ENCODE measurements around the gene JAK1.
"Not testable (repeated sequence)": the region's sequence is repeated elsewhere in the genome, so short reads cannot be mapped to it uniquely, and the experiment has no call there.

Gene JAK1

GRCh38 chr1:64834734-64835133, 131.6 kb downstream of the JAK1 start:
- TF ChIP-seq CTCF (IDR thresholded peaks at IDR 0.05; ENCODE audit: extremely low read depth, missing control alignments) = no peak
- DNase-seq (ENCODE audit: low spot score) = no peak

GRCh38 chr1:64830030-64830651, 136.2 kb downstream of the JAK1 start:
- DNase-seq (ENCODE audit: low spot score) = no peak

GRCh38 chr1:64829411-64830029, 136.8 kb downstream of the JAK1 start:
- TF ChIP-seq CTCF (IDR thresholded peaks at IDR 0.05; ENCODE audit: extremely low read depth, missing control alignments) = no peak
- DNase-seq (ENCODE audit: low spot score) = no peak

More at GRCh38 chr1:64830030-64830651, 136.2 kb downstream of the JAK1 start:
- TF ChIP-seq CTCF (IDR thresholded peaks at IDR 0.05; ENCODE audit: extremely low read depth, missing control alignments) = no peak

- DNase-seq (ENCODE audit: low spot score) = no peak
- TF ChIP-seq CTCF (IDR thresholded peaks at IDR 0.05; ENCODE audit: extremely low read depth, missing control alignments) = no peak
Observed at GRCh38 chr1:64828829-64829228, 137.5 kb downstream of the JAK1 start.

GRCh38 chr1:64826991-64827390, 139.4 kb downstream of the JAK1 start:
- DNase-seq (ENCODE audit: low spot score) = no peak
- TF ChIP-seq CTCF (IDR thresholded peaks at IDR 0.05; ENCODE audit: extremely low read depth, missing control alignments) = no peak

GRCh38 chr1:64823691-64824476, 142.5 kb downstream of the JAK1 start:
- TF ChIP-seq CTCF (IDR thresholded peaks at IDR 0.05; ENCODE audit: extremely low read depth, missing control alignments) = peak; percentile 60
- peak; percentile 56 for DNase-seq (ENCODE audit: low spot score)

- DNase-seq (ENCODE audit: low spot score) = no peak
- TF ChIP-seq CTCF (IDR thresholded peaks at IDR 0.05; ENCODE audit: extremely low read depth, missing control alignments) = no peak
Observed at GRCh38 chr1:64822621-64823020, 143.7 kb downstream of the JAK1 start.

- not testable (repeated sequence) for DNase-seq (ENCODE audit: low spot score)
Observed at GRCh38 chr1:64820572-64820971, 145.8 kb downstream of the JAK1 start.

GRCh38 chr1:64817364-64817763, 149.0 kb downstream of the JAK1 start:
- not testable (repeated sequence) for DNase-seq (ENCODE audit: low spot score)
